Right lobe of liver (tissue), 4 donors: ENCODE data around the gene SLC6A8.
"Not testable (repeated sequence)": the region's sequence is repeated elsewhere in the genome, so short reads cannot be mapped to it uniquely, and the experiment has no call there.

Experiments used
- POLR2A ChIP-seq: fragments of 450-650 bp; IDR thresholded peaks from one replicate; pipeline ENCODE4 v1.6.1; 2017; ENCODE audit warnings: antibody characterized with exemption, mild to moderate bottlenecking
- TF ChIP-seq, protein P1 (sequence below), 4 donors: fragments of 200-600 bp in 3 of 4; fragments of 450-650 bp in 1 of 4; IDR thresholded peaks; one replicate each; pipeline versions ENCODE4 v1.5.1 to v1.8.0; 2016 to 2022; ENCODE audit warnings: antibody characterized with exemption in 4 of 4, mild to moderate bottlenecking in 2 of 4
- donor health status: DM: no; HTN: no; CAD: no.
- donor health status: DM: no; HTN: no; CAD: no.
- donor health status: DM: no; HTN: yes; CAD: no.

GRCh38 chrX:153699784-153700371 is 12.2 kb downstream of the SLC6A8 start:
- TF ChIP-seq, protein P1, sequence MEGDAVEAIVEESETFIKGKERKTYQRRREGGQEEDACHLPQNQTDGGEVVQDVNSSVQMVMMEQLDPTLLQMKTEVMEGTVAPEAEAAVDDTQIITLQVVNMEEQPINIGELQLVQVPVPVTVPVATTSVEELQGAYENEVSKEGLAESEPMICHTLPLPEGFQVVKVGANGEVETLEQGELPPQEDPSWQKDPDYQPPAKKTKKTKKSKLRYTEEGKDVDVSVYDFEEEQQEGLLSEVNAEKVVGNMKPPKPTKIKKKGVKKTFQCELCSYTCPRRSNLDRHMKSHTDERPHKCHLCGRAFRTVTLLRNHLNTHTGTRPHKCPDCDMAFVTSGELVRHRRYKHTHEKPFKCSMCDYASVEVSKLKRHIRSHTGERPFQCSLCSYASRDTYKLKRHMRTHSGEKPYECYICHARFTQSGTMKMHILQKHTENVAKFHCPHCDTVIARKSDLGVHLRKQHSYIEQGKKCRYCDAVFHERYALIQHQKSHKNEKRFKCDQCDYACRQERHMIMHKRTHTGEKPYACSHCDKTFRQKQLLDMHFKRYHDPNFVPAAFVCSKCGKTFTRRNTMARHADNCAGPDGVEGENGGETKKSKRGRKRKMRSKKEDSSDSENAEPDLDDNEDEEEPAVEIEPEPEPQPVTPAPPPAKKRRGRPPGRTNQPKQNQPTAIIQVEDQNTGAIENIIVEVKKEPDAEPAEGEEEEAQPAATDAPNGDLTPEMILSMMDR (IDR thresholded peaks at IDR 0.05): not testable (repeated sequence)
- TF ChIP-seq POLR2A: not testable (repeated sequence)
